Parathyroid adenoma (tissue), 2 donors: ENCODE measurements around the gene CELSR1.

ENCODE experiments used
- H2AFZ ChIP-seq: fragments of 300-600 bp; sonication (generic); one replicate; pipeline ENCODE4 v1.7.0; 2017; ENCODE audit warnings: antibody characterized with exemption, mild to moderate bottlenecking
- H3K27ac ChIP-seq: fragments of 300-600 bp; sonication (generic); one replicate; pipeline ENCODE4 v1.7.0; 2017
- H3K27me3 ChIP-seq: fragments of 300-600 bp; sonication (generic); one replicate; pipeline ENCODE4 v1.7.0; 2017; ENCODE audit warnings: low read length; ENCODE audit not compliant: control insufficient read depth, insufficient read depth
- H3K36me3 ChIP-seq: fragments of 300-600 bp; sonication (generic); one replicate; pipeline ENCODE4 v1.7.0; 2017; ENCODE audit warnings: low read length; ENCODE audit not compliant: control insufficient read depth, insufficient read depth
- H3K4me1 ChIP-seq: fragments of 300-600 bp; sonication (generic); one replicate; pipeline ENCODE4 v1.7.0; 2017; ENCODE audit warnings: control low read depth
- H3K4me2 ChIP-seq: fragments of 300-600 bp; sonication (generic); one replicate; pipeline ENCODE4 v1.7.0; 2017; ENCODE audit warnings: low read length
- H3K4me3 ChIP-seq: fragments of 300-600 bp; sonication (generic); one replicate; pipeline ENCODE4 v1.7.0; 2017; ENCODE audit warnings: low read depth, low read length
- H3K79me2 ChIP-seq: fragments of 300-600 bp; sonication (generic); one replicate; pipeline ENCODE4 v1.7.0; 2017; ENCODE audit warnings: control low read depth
- H3K9ac ChIP-seq: fragments of 300-600 bp; sonication (generic); one replicate; pipeline ENCODE4 v1.7.0; 2017; ENCODE audit warnings: mild to moderate bottlenecking
- H3K9me3 ChIP-seq: fragments of 300-600 bp; sonication (generic); one replicate; pipeline ENCODE4 v1.7.0; 2017; ENCODE audit warnings: low read length; ENCODE audit not compliant: control insufficient read depth
- CTCF ChIP-seq: fragments of 300-600 bp; sonication (generic); IDR thresholded peaks from one replicate; pipeline ENCODE4 v1.7.0; 2017; ENCODE audit warnings: antibody characterized with exemption, mild to moderate bottlenecking
- donor health status: primary hyperparathyroidism.

The CELSR1 gene

DNA sequence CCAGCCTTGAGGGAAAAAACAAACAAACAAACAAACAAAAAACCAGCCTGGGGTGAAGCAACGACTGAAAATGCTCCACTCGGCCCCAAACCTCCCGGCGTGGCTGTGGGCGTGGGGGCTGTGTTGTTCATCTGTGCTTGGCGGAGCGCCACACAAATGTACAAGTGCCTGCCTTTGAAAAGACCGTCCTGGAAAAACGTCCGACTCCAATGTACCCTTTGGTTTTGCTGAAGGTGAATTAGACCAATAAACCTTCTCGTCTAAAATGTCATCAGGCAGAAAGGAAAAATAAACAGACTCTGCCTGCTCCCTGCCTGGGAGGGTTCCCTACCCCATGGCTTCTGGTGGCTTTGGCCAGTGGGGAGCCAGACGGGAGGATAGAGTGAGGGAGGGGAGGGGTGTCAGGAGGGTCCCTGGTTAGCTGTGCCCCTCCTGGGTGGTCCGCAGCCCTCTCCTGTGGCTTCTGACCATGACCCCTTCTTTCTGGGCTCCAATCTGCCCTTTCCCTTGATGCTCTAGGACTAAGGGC is 108.0 kb downstream of the CELSR1 start:
- H2AFZ ChIP-seq: no peak overlapping the region
- H3K79me2 ChIP-seq: no peaks in the 10 kb centered on the region
- no peak overlapping the region for H3K4me3 ChIP-seq
- H3K36me3 ChIP-seq: no peaks in the 10 kb centered on the region
- TF ChIP-seq CTCF: no peak
- no peak overlapping the region for H3K27ac ChIP-seq
- H3K9ac ChIP-seq: no peak overlapping the region
- H3K4me1 ChIP-seq: no peaks in the 10 kb centered on the region
- H3K4me2 ChIP-seq: no peak overlapping the region
- no peaks in the 10 kb centered on the region for H3K9me3 ChIP-seq
- H3K27me3 ChIP-seq: no peaks in the 10 kb centered on the region

DNA sequence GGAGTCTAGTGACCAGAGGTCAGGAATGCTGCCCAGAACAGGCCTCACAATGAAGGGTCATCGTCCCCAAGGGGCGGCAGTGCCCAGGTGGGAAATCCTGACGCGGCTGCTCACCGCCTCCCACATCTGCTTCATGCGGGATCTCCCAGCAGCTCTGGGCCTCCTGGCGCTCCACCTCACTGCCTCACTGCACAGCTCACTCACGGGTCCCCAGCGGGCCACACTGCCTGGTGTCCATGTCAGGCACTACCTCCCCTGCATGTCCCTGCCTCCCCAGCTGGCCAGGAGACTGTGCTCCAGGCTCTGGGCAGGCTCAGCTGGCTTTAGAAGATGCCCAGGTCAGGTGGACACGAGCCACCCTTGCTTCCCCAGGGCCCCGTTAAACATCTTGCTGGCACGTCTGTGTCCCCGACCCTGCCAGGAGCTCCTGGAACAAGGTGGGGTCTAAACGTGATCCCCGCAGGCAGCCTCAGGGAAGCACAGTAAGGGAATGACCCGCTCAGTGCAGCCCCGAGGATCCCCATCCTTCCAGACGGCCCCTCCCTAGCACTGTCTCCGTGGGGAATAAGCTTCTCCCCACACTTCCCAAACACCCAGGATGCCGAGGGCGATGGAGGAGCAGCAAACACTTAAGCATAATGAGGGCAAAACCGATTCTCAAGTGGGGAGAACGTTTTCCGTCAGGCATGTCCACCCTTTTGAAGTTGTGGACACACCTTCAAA is 108.7 kb downstream of the CELSR1 start:
- H3K27ac ChIP-seq: no peak overlapping the region
- no peak overlapping the region for H3K4me2 ChIP-seq
- H3K79me2 ChIP-seq: no peaks in the 10 kb centered on the region
- no peak for TF ChIP-seq CTCF
- no peaks in the 10 kb centered on the region for H3K9me3 ChIP-seq
- no peak overlapping the region for H2AFZ ChIP-seq
- H3K4me1 ChIP-seq: no peaks in the 10 kb centered on the region
- no peaks in the 10 kb centered on the region for H3K36me3 ChIP-seq
- H3K27me3 ChIP-seq: no peaks in the 10 kb centered on the region
- no peak overlapping the region for H3K4me3 ChIP-seq
- H3K9ac ChIP-seq: no peak overlapping the region

- no peak for TF ChIP-seq CTCF
- no peak overlapping the region for H3K9ac ChIP-seq
- H3K27me3 ChIP-seq: no peaks in the 10 kb centered on the region
- H3K9me3 ChIP-seq: no peaks in the 10 kb centered on the region
- H3K4me3 ChIP-seq: no peak overlapping the region
- H3K79me2 ChIP-seq: no peaks in the 10 kb centered on the region
- H3K4me2 ChIP-seq: no peak overlapping the region
- H3K36me3 ChIP-seq: no peaks in the 10 kb centered on the region
- H3K27ac ChIP-seq: no peak overlapping the region
- H3K4me1 ChIP-seq: no peaks in the 10 kb centered on the region
- no peak overlapping the region for H2AFZ ChIP-seq
Observed at GRCh38 chr22:46428171-46428570, 109.2 kb downstream of the CELSR1 start.

DNA sequence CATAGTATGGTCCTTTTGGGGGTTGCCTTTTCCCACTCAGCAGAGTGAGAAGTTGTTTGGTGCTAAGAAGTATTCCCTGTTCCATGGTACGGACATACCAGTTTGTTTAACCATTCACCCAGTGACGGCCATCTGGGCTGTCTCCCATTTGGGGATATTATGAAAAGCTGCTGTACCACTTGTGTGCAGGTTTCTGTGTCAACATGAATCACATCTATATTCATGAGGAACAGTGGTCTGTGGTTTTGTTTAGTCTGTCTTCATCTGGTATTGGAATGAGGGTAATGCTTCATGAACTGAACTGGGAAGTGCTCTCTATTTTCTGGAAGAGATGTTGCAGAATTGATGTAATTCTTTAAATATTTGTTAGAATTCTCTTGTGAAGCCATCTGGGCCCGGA is 112.4 kb downstream of the CELSR1 start:
- H3K36me3 ChIP-seq: no peaks in the 10 kb centered on the region
- H3K27ac ChIP-seq: no peak overlapping the region
- no peaks in the 10 kb centered on the region for H3K79me2 ChIP-seq
- no peak overlapping the region for H2AFZ ChIP-seq
- no peak overlapping the region for H3K9ac ChIP-seq
- H3K4me1 ChIP-seq: no peaks in the 10 kb centered on the region
- no peak for TF ChIP-seq CTCF
- no peaks in the 10 kb centered on the region for H3K27me3 ChIP-seq
- no peak overlapping the region for H3K4me2 ChIP-seq
- H3K9me3 ChIP-seq: no peaks in the 10 kb centered on the region
- H3K4me3 ChIP-seq: no peak overlapping the region

GRCh38 chr22:46424496-46424895 is 112.9 kb downstream of the CELSR1 start:
- Histone ChIP-seq H3K4me1 (no peaks in the 10 kb centered on the region), H3K79me2 (no peaks in the 10 kb centered on the region), H3K9ac (no peak overlapping the region), H3K36me3 (no peaks in the 10 kb centered on the region), H3K4me2 (no peak overlapping the region), H2AFZ (no peak overlapping the region), H3K27ac (no peak overlapping the region), H3K27me3 (no peaks in the 10 kb centered on the region), H3K9me3 (no peaks in the 10 kb centered on the region), H3K4me3 (no peak overlapping the region)
- TF ChIP-seq CTCF: no peak
